Raji (cell line): Measurements from ENCODE around the gene TPCN2.

Source experiments
- POLR2A ChIP-seq: IDR thresholded peaks from 2 replicates; pipeline ENCODE4 v1.6.1; 2011; ENCODE audit warnings: low read depth, low read length, control low read depth; ENCODE audit not compliant: insufficient read depth

Gene TPCN2

DNA sequence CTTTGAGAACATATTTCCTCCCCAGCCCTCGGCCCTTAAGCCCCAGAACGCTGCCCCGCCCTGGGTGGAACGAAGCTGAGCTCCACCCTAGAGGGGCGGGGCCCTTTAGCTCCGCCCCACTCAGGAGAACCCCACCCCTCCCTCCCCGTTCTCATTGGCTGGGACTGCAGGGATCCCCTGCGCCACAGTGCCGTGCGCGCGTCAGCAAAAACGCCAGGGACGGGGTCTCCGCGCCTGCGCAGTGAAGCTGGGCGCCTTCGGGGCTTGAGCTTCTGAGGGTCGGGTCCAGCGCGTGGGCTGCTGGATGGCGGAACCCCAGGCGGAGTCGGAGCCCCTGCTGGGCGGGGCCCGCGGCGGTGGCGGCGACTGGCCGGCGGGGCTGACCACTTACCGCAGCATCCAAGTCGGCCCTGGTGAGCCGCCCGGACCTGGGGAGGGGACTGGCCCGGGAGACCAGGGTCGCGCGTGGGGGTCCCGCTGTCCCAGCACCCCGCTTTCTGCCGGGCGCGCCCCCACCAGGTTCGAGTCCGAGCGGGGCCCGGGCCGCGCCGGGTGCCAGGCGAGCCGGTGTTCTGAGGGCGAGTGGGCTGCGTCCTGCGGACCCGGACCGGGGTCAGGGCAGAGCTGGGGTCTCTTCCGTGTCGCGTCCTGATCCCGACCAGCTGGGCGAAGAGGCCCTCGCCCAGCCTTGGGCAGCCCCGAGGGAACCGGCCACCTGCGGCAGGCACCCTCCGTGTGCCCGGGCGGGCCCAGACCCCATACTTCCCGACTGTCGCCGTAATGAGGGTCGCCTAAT lies at the start of gene TPCN2:
TPCN2 (plus strand) TSS at position 239 of the 796 bp plus-strand sequence; CDS start at position 305, 66 bp downstream.
- peak; percentile 86 for TF ChIP-seq POLR2A

DNA sequence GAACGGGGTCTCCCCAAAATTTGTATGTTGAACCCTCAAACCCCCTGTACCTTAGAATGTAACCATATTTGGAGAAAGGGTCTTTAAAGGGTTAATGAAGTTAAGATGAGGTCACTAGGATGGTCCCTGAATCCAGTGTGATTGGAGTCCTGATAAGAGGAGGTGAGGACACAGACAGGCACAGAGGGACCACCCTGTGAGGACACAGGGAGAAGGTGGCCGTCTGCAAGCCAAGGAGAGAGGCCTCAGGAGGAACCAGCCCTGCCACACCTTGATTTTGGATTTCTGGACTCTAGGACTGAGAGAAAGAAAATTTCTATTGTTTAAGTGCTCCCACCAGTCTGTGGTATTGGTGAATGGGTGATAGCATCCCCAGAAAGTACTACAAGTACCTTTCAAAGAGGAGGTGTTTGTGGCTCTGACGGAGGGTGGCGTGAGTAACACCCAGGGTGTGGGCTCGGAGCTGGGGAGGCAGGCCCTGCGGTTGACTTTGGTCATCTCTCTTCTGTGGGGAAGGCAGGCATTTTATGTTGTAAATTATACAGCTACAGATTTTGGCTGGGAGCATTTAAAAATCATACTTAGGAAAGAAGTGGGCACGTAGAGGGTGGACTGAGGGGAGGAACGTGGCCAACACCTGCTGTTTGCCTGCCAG lies 49.5 kb upstream of the TPCN2 start:
- no peak for TF ChIP-seq POLR2A

DNA sequence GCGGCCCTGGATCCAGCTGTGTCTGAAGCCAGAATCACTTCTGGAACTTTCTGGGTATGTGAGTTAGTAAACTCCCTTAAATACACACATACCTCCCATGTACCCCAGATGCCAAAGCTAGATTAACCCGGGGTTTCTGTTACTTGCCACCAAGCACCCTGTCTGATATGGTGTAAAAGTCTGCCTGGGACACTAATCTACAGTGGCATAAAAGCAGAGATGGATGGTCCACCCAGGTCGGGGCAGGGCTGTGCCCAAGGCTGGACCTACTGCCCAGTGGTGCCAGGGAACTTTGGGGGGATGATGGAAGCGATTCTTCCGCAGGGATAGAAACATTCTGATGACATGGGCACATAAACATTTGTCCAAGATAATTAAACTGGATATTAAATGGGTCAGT lies 48.3 kb upstream of the TPCN2 start:
- TF ChIP-seq POLR2A: no peak

DNA sequence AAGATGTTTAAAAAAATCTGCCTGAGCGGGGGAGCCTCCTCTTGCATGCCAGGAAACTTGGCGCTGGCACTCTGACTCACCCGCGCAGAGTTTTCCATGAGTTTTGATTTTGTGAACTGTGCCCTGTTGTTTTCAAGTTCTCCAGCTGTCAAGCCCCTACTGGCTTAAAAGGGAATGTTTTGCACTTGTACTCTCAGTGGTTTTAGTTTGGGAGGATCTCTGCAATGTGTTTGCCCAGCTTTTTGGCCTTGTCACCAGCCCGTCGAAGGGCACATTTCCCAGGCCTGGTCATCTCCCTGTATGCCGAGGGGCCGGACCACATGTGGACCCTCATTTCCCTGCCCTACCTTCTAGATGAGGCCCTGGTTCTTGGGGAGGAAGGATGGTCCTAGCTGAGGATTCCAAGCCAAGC lies 47.9 kb upstream of the TPCN2 start:
- TF ChIP-seq POLR2A: no peak

DNA sequence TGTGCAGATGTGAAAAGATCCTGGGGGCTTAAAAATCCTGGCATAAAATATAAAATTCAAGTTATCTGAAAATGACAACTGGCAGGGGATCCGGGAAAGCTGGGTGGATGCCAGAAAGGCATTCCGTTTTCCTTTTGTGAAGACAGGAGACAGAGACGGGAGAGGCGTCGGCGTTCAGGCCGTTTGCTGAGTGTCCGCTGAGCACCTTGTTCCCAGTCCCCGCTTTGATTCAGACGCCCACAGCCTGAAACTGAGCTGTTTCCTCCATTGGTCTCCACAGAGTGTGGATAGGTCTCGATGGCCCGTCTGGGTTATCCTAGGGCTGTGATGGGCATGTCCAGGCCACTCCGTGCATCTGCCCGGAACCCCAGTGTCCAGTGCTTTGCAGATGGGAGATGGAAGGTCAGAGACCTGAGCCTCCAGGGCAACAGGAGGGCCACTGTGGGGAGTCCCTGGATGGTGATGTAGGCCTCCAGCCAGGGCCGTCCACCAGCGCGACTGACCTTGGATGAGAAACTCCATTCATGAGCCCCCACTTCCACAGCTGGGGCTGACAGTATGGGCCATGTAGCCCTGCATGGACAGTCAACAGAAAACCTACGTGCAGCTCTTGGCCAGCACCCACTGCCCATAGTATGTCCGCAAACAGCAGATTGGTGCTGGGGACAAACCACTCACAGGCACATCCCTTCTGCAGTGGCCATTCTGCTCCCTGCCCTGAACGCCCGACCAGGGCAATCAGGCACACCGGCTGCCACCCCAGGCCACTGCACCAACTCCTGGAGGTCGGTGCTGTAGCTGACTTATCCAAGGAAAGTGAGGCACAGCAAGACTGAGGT lies 47.3 kb upstream of the TPCN2 start:
- no peak for TF ChIP-seq POLR2A

DNA sequence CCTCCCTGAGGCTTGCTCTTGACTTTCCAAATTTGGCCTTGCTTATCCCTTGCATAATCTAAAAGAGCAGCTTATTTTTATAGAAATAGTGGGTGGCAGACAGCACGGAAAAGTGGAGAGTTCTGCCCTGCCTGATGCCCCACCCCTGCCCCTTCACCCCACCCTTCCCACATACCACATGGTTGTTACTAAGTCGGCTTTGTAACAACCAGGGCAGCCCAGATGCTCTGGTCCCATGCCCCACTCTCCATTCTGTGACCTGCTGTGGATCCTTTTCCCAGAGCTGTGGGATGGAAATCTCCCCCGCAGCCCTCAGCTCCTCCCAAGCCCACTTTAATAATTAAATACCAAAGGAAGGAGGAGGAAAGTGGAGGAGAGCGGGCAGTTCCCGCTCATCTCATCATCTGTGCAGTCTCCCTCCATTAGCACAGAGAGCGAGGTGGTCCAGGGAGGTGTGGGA lies 46.6 kb upstream of the TPCN2 start:
- no peak for TF ChIP-seq POLR2A

DNA sequence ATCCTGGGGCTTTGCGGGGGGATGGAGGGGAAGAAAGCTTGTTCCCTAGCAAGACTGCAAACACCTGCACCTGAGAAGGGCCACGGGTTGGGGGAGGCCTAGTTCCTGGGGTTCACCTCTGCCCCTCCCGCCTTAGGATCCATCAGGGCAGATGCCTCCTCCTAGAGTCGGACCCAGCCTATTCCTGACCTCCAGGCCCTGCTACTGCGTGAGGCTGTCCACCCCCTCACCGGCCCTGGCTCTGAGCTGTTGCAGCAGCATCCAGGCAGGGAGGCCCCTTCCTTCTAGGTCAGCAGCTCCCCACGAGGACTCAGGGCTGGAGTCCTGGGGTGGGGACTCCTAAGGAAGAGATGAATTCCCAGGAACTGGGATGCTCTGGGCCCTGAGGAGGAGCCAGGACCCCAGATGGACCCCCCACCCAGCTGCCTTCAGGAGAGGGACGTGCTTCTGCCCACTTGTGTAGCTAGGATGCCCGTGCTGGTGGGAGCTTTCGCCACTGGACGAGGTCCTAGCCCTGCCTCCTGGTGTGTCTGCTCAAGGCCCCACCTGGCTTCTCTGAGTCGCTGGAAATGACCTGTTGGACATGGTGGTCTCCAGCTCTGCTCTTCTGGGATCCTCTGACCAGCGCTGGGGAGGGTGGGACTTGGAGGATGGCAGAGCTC lies 46.0 kb upstream of the TPCN2 start:
- no peak for TF ChIP-seq POLR2A

DNA sequence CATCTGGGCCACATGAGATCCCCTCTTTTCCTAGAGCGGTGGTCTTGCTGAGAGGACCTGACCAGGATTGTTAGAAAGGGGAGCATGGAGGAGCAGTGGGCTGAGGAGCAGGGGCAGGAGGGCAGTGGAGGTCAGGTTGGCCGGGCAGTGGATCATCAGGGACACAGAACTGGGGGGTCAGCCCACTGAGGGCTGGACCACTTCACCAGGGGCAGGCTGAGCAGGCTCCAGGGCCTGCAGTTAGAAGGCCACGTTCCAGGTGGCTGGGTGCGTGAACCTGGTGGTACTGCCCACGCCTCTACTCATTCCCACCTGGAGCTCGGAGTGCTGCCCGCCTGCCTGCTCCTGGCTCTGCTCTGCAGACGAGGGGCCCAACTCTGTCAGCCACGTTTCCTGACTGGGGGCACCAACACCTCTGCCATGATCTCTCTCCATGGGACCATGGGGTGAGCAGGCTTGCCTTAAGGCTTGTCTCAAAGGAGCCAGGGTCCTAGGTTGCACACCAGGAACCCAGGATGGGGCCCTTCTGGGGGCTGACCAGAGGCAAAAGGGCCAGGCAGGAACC lies 45.3 kb upstream of the TPCN2 start:
- TF ChIP-seq POLR2A: no peak

DNA sequence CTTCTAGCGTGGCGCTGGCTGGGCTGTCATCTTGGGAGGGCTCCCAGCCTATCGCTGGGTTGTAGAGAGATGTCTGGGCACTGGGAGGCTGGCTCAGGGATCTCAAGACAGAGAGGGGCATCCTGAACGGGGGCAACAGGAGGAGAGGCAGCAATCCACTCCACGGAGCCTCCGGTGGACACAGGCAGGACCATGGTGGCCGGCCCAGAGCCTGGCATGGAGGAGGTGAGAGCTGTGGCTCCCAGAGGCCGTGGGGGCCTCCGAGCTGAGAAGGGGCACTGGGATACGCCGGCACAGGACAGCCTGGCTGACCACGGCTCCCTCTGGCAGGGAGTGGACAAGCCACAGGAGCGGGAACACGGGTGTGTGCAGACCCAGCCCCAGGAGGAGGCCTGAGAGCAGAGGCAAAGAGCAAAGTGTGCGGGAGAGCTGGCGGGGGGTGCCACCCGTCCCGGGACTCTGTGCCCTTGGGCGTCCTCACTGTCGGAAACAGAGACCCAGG lies 44.8 kb upstream of the TPCN2 start:
- no peak for TF ChIP-seq POLR2A

DNA sequence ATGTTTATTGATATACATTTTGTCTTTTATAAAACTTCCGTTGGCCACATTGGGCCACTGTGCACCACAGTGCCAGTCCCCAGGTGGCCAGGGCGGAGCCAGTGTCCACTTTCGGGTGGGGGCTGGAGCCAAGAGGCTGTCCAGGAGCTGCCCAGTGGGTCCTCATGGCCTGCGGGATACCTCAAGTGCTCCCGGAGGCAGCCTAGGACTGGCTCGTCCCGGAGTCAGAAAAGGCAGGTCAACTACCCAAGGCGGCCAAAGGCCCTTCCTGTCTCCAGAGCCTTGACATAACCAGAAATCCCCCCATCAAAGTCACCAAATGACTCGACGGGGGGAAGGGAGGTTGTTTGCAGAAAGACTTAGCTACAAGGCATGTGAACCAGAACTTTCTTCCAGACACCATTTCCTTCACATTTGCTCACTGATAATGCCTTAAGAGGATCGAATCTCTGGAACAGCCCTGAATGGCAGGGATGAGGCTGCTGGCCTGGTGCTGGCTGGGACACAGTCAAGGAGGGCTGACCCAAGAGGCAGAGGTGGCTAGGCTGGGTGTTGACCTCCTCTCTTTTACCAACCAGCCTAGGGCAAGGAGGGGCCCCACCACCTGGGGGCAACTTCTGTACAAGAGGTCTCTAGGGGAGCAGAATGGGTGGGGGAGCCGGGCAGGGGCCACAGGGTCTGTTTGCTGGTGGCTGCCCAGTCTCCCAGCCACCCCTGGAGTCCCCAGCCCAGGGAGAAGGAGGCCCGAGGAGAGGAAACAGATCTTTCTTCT lies 44.1 kb upstream of the TPCN2 start:
- TF ChIP-seq POLR2A: no peak

DNA sequence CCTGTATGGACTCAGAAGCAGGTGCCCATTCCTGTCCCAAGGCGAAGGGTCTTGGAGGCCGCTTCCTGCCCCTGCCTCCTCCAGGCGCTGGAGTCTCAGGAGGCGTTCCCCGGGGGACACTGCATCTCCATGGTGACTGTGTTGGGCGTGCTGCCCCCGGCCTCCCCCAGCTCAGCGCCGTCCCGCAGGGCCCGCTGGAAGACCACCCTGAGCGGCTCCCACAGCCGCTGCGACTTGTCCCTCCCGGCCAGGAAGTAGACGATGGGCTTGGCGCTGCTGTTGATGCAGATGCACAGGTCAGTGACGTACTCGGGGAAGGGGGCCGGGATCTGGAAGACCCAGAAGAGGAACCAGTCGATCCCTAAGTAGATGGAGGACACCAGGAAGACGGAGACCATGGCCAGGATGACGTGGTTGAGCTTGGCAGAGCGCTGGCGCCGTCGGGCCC lies 43.5 kb upstream of the TPCN2 start:
- TF ChIP-seq POLR2A: no peak

DNA sequence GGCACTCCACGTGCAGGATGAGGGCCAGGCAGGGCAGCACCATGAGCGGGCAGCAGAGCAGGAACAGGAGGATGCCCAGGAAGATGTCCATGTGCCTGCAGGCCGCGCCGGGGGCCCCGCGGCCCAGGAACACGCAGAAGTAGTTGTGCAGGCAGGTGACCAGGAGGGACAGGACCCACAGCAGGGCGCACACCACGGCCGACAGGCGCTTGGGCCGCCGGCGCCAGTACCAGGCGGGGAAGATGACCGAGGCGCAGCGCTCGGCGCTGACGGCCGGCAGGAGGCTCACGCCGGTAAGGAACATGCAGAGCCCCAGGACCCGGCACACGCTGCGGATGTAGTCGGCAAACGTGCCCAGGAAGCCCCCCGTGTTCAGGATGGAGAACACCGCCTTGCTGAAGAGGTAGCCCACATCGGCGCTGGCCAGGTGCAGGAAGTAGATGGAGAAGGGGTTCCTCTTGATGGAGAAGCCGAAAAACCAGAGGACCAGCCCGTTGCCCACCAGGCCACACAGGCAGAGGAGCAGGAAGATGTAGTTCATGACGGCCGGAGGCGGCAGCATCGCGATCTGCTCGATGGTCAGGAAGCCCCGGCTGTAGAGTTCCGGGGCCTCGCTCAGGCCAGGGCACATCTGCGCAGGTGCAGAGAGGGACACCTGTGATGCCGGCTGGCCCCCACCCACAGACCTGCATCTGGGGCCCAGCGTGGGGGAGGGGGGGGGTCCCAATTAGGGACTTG lies 42.9 kb upstream of the TPCN2 start:
- TF ChIP-seq POLR2A: no peak

DNA sequence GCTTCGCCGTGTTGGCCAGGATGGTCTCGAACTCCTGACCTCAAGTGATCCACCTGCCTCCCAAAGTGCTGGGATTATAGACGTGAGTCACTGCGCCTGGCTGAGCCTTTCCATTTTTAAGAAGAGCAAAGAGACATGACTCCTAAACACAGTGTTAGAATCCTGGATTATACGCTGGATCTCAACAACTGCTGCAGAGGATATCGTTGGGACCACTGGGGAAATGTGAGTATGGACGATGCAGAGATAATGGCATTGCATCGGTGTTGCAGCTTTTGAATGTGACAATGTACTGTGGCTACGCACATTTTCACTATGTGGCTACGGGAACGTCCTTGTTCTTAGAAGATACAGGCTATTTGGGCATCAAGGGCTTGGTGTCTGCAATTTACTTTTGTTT lies 41.9 kb upstream of the TPCN2 start:
- no peak for TF ChIP-seq POLR2A
